ENCODE results near the gene E2F6.

- TF ChIP-seq CTCF (tag by site-specific recombination; IDR thresholded peaks at IDR 0.05) (no peak), ATF2 (tag by site-specific recombination; IDR thresholded peaks at IDR 0.05; ENCODE audit: low read depth) (no peak), ZNF146 (tag by site-specific recombination; IDR thresholded peaks at IDR 0.05) (no peak), EGR2 (tag by site-specific recombination; IDR thresholded peaks at IDR 0.05; ENCODE audit: low read depth) (no peak), PRDM10 (tag by site-specific recombination; IDR thresholded peaks at IDR 0.05) (no peak), ZSCAN5A (tag by site-specific recombination; IDR thresholded peaks at IDR 0.05) (no peak), ZBTB8A (tag by site-specific recombination; IDR thresholded peaks at IDR 0.05) (no peak)
Observed at GRCh38 chr2:11417946-11418585, 47.9 kb downstream of the E2F6 start.

Measured in HEK293 (cell line).